Endothelial cell of umbilical vein (primary cell): Measurements from ENCODE around the gene TXNRD2. TPM values are rescaled to one million over a fixed set of nuclear protein-coding genes. Genes with fewer than 3 reads are reported as not detected.

ENCODE experiments used
- Bru-seq: library from RNA; stranded (reverse); fragments of 400-500 nt; gene quantifications from one replicate; lab custom pipeline; 2021; lab: Mats Ljungman, UMichigan
- BruChase-seq, 2 experiments: library from RNA; stranded (reverse); fragments of 400-500 nt; gene quantifications; one replicate each; lab custom pipeline; 2021; lab: Mats Ljungman, UMichigan
- BruUV-seq: library from RNA; stranded (reverse); fragments of 400-500 nt; replicated peaks from 2 replicates; lab custom pipeline; 2021; lab: Mats Ljungman, UMichigan
- CTCF ChIA-PET: fragments of 300-600, 350-600 bp; sonication (Branson Sonifier 250); formaldehyde crosslinking; loops from one replicate; lab custom pipeline; 2021; ENCODE audit warnings: antibody characterized with exemption, inconsistent platforms; lab: Charles Lee
- POLR2A ChIA-PET: fragments of 300-600, 350-600 bp; sonication (Branson Sonifier 250); formaldehyde crosslinking; loops from one replicate; lab custom pipeline; 2021; ENCODE audit warnings: antibody characterized with exemption, inconsistent platforms; lab: Charles Lee
- DNase-seq: peaks from one replicate; pipeline ENCODE4 v3.0.0-alpha.2; 2011; ENCODE audit warnings: low read depth, low spot score
- FAIRE-seq: peaks from 2 replicates; lab custom pipeline; 2011; peaks lifted over from hg19 to GRCh38; lab: Jason Lieb, UNC
- H2AFZ ChIP-seq: 2 replicates; pipeline ENCODE4 v1.6.0; 2012; ENCODE audit warnings: low read depth, low read length, control low read depth, inconsistent platforms
- H3K27ac ChIP-seq: 2 replicates; pipeline ENCODE4 v1.5.1; 2011; ENCODE audit warnings: low read depth, mild to moderate bottlenecking, control low read depth, low read length, moderate library complexity; ENCODE audit not compliant: insufficient read depth
- H3K27me3 ChIP-seq, 2 experiments: 2 replicates each; pipeline versions ENCODE4 v1.6.0 to v1.6.1; 2011; ENCODE audit warnings: low read length in 2 of 2, mixed read lengths in 1 of 2; ENCODE audit not compliant: control insufficient read depth in 2 of 2, insufficient read depth in 2 of 2
- H3K36me3 ChIP-seq, 2 experiments: 2 replicates in 1 of 2; 3 replicates in 1 of 2; pipeline ENCODE4 v1.5.1; 2011; ENCODE audit warnings: low read length in 2 of 2, mild to moderate bottlenecking in 1 of 2, moderate library complexity in 1 of 2; ENCODE audit not compliant: control insufficient read depth in 2 of 2, insufficient read depth in 2 of 2; ENCODE audit errors: extremely low read depth in 1 of 2
- H3K4me1 ChIP-seq: 3 replicates; pipeline ENCODE4 v1.5.1; 2011; ENCODE audit warnings: mild to moderate bottlenecking, low read length; ENCODE audit not compliant: control insufficient read depth, insufficient read depth; ENCODE audit errors: extremely low read depth
- H3K4me2 ChIP-seq: 2 replicates; pipeline ENCODE4 v1.6.1; 2011; ENCODE audit warnings: low read length, control low read depth, mixed read lengths; ENCODE audit not compliant: insufficient read depth
- H3K4me3 ChIP-seq, 3 experiments: fragments of 200-600 bp in 1 of 3; sonication (generic), shearing (Covaris generic) in 1 of 3; replicated peaks in 1 of 3; 2 replicates each; pipeline ENCODE4 v1.5.1; 2011 to 2016; ENCODE audit warnings: control low read depth in 3 of 3, low read length in 3 of 3, mild to moderate bottlenecking in 2 of 3, inconsistent platforms in 1 of 3, low read depth in 1 of 3, moderate library complexity in 1 of 3; ENCODE audit not compliant: insufficient read depth in 1 of 3
- H3K79me2 ChIP-seq: 2 replicates; pipeline ENCODE4 v1.6.0; 2012; ENCODE audit warnings: low read length, inconsistent platforms; ENCODE audit not compliant: control insufficient read depth, insufficient read depth
- H3K9ac ChIP-seq: replicated peaks from 2 replicates; pipeline ENCODE3; 2011; ENCODE audit warnings: low read length, control low read depth; ENCODE audit not compliant: insufficient read depth; ENCODE audit errors: extremely low read depth
- H3K9me1 ChIP-seq: replicated peaks from 3 replicates; pipeline ENCODE4 v1.6.0; 2011; ENCODE audit warnings: mild to moderate bottlenecking, low read length; ENCODE audit not compliant: control insufficient read depth, insufficient read depth; ENCODE audit errors: extremely low read depth
- H3K9me3 ChIP-seq: replicated peaks from 2 replicates; pipeline ENCODE4 v1.5.1; 2012; ENCODE audit warnings: low read length, inconsistent platforms; ENCODE audit not compliant: control insufficient read depth, insufficient read depth
- H4K20me1 ChIP-seq: replicated peaks from 2 replicates; pipeline ENCODE3; 2011; ENCODE audit warnings: mild to moderate bottlenecking, low read length; ENCODE audit not compliant: control insufficient read depth, insufficient read depth; ENCODE audit errors: extremely low read depth
- EZH2 ChIP-seq: IDR thresholded peaks from 2 replicates; pipeline ENCODE4 v1.6.1; 2012; ENCODE audit warnings: borderline replicate concordance, low read depth, mild to moderate bottlenecking, moderate library complexity, low read length, inconsistent platforms; ENCODE audit not compliant: severe bottlenecking
- FOS ChIP-seq: IDR thresholded peaks from 2 replicates; pipeline ENCODE4 v1.6.1; 2011; ENCODE audit warnings: mild to moderate bottlenecking, low read length, moderate library complexity, borderline replicate concordance; ENCODE audit not compliant: insufficient read depth
- GATA2 ChIP-seq: IDR thresholded peaks from 2 replicates; pipeline ENCODE4 v1.7.0; 2011; ENCODE audit warnings: low read depth, mild to moderate bottlenecking, moderate library complexity, mixed read lengths, low read length; ENCODE audit not compliant: insufficient read length, insufficient read depth
- JUN ChIP-seq: IDR thresholded peaks from 2 replicates; pipeline ENCODE4 v1.6.1; 2011; ENCODE audit warnings: borderline replicate concordance, low read depth; ENCODE audit not compliant: insufficient read length, insufficient read depth
- MYC ChIP-seq: IDR thresholded peaks from one replicate; pipeline ENCODE4 v1.6.1; 2011; ENCODE audit warnings: mild to moderate bottlenecking, low read depth, low read length
- POLR2A ChIP-seq: IDR thresholded peaks from 2 replicates; pipeline ENCODE4 v1.6.1; 2012; ENCODE audit warnings: low read depth, mild to moderate bottlenecking, control low read depth, low read length
- POLR2AphosphoS5 ChIP-seq: IDR thresholded peaks from 2 replicates; pipeline ENCODE4 v1.6.1; 2012; ENCODE audit warnings: low read depth, mild to moderate bottlenecking, control low read depth, low read length, moderate library complexity; ENCODE audit not compliant: insufficient read depth
- dilution Hi-C: fragments of 300-500 bp; cut with MboI; formaldehyde crosslinking; loops from one replicate; pipeline ENCODE4 v1.15.0; 2019; ENCODE audit warnings: low sequenced_read_pairs; ENCODE audit not compliant: extremely low pct_ligation_motif_present
- intact Hi-C: fragments of 100-400 bp; cut with micrococcal nuclease; formaldehyde crosslinking; loops from one replicate; pipeline ENCODE4 v1.10.0; 2022
- long read RNA-seq: library from polyadenylated mRNA; stranded (forward); transcript quantifications from one replicate; pipeline ENCODE4 v2.0.0, GENCODE V29; 2021
- polyA minus RNA-seq, 3 experiments: library from RNA; depleted of rRNA, polyadenylated mRNA; stranded (reverse); fragments of >200 nt; gene quantifications; 1 replicate in 1 of 3; 2 replicates in 2 of 3; pipeline ENCODE4 v1.2.3, GENCODE V29; 2011
- polyA plus RNA-seq, 4 experiments: library from polyadenylated mRNA; depleted of rRNA in 3 of 4; stranded (reverse) in 3 of 4; unstranded in 1 of 4; fragments of >200 nt; gene quantifications; 2 replicates each; pipeline versions ENCODE4 v1.2.1 to v1.2.3, GENCODE V29; 2011 to 2012; ENCODE audit warnings: missing spikeins in 1 of 4
- total RNA-seq: library from RNA; stranded (reverse); gene quantifications from 2 replicates; pipeline ENCODE4 v1.2.3, GENCODE V29; 2021
- TF ChIP-seq, protein P1 (sequence below): IDR thresholded peaks from 2 replicates; pipeline ENCODE4 v1.6.1; 2011; ENCODE audit not compliant: insufficient read depth, insufficient read length
- TF ChIP-seq, protein P2 (sequence below), 2 donors: IDR thresholded peaks; 1 replicate in 1 of 2; 2 replicates in 1 of 2; pipeline ENCODE4 v1.5.1; 2011; ENCODE audit warnings: low read length in 2 of 2, mild to moderate bottlenecking in 2 of 2, moderate library complexity in 2 of 2, control low read depth in 1 of 2, inconsistent platforms in 1 of 2, low read depth in 1 of 2; ENCODE audit not compliant: insufficient read depth in 1 of 2; ENCODE audit errors: extremely low read depth in 1 of 2

Gene TXNRD2
- total RNA-seq (211 and 245 TPM in 2 replicates), polyA plus RNA-seq (440 and 511 TPM in 2 replicates), polyA minus RNA-seq (102 and 126 TPM in 2 replicates), Bru-seq, nascent RNA (percentile 62 among the genes with signal in this experiment), BruChase-seq, experiment 1, labeled RNA remaining after a 6-hour chase (percentile 65 among the genes with signal in this experiment), BruChase-seq, experiment 2, labeled RNA remaining after a 2-hour chase (percentile 65 among the genes with signal in this experiment)
- 259 and 341 TPM in 2 replicates for polyA plus RNA-seq (2011; cell fraction: cytosol; rRNA removed)
- polyA plus RNA-seq (2011; cell fraction: nucleus; rRNA removed) = 576 and 663 TPM in 2 replicates
- polyA plus RNA-seq (2012) = 102 and 113 TPM in 2 replicates
- polyA minus RNA-seq (2011; cell fraction: cytosol; rRNA and poly(A)+ RNA removed) = 25.2 TPM
- polyA minus RNA-seq (2011; cell fraction: nucleus; rRNA and poly(A)+ RNA removed) = 91.1 and 144 TPM in 2 replicates
- long read RNA-seq, transcript TXNRD2-216 (5 exons, 2,700 nt) = minor isoform, 37 of 892 reads
- long read RNA-seq, transcript TXNRD2-206 (7 exons, 1,129 nt) = minor isoform, 203 of 892 reads
- long read RNA-seq, transcript TXNRD2-201 (12 exons, 1,893 nt) = minor isoform, 5 of 892 reads
- long read RNA-seq, transcript TXNRD2-212 (7 exons, 850 nt) = major isoform, 219 of 892 reads
- long read RNA-seq, partial matches to known transcripts = 148 of 892 reads
- long read RNA-seq, other reads (novel, unspliced or antisense) = 273 of 892 reads

DNA sequence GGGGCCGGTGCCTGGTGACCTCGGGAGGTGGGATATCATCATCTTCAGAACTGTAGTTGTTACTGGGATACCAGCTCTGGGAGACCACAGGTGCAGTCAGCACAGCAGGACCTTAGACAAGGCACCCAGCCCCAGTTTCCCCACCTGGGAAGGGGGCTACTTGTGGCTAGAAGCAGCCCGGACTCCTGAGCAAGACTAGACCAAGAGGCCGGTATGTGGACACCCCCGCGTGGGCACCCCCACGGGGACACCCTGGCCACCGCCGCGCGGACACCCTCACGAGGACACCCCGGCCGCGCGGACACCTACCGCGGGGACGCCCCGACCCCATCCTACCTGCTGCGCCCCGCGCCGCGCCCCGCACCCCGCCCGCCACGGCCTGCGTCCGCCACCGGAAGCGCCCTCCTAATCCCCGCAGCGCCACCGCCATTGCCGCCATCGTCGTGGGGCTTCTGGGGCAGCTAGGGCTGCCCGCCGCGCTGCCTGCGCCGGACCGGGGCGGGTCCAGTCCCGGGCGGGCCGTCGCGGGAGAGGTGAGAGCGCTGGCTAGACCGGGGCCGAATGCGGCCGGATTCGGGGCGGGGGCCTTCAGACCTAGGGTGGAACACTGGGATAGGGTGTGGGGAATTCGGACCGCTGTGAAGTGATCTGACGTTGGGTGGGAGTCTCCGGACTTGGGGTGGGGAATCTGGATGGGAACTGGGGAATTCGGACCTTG is at the start of gene TXNRD2, which contains the start of gene COMT:
TSS of gene TXNRD2 (minus strand) at position 454 of the 718 bp plus-strand sequence. CDS start at position 439, 15 bp downstream.
TSS of gene COMT (plus strand) at position 408 of the 718 bp plus-strand sequence. CDS start 20,755 bp downstream, outside the sequence.
- BruUV-seq = TSS peak; percentile 4
- Histone ChIP-seq H3K4me3 (peak within 1 kb of the TSS; percentile 45 to 86 (median 83)), H3K27ac (peak within 1 kb of the TSS; percentile 84), H3K36me3 (no peaks in the 10 kb centered on the region), H3K27me3 (no peaks in the 10 kb centered on the region), H3K9ac (peak within 1 kb of the TSS; percentile 88), H3K9me3 (no peaks in the 10 kb centered on the region), H4K20me1 (no peaks in the 10 kb centered on the region), H3K4me1 (peaks cover 41% of the 10 kb centered on the region), H3K79me2 (peaks cover 56% of the 10 kb centered on the region), H3K4me2 (peak within 1 kb of the TSS; percentile 89), H2AFZ (peak within 1 kb of the TSS; percentile 87), H3K9me1 (no peaks in the 10 kb centered on the region)
- dilution Hi-C loops (no loop called here), intact Hi-C loops (loop anchor here (1.0 kb wide), 1 partner anchor 87 kb away; the partner anchor contains the start of genes GNB1L and RTL10)
- CTCF ChIA-PET = interaction anchor here (0.8 to 2.6 kb wide), 4 partner anchors 12 to 211 kb away, joined by 3 to 15 read pairs (median 8); no protein-coding TSS in a partner anchor
- DNase-seq (peak; percentile 57), FAIRE-seq (no peak)
- POLR2A ChIA-PET = interaction anchor here (0.7 to 2.6 kb wide), 2 partner anchors 13 to 287 kb away, joined by 6 to 7 read pairs; no protein-coding TSS in a partner anchor
- TF ChIP-seq, protein P1, sequence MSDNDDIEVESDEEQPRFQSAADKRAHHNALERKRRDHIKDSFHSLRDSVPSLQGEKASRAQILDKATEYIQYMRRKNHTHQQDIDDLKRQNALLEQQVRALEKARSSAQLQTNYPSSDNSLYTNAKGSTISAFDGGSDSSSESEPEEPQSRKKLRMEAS = no peak
- TF ChIP-seq POLR2A (peak; percentile 82), MYC (no peak), EZH2 (no peak), FOS (no peak), GATA2 (no peak), POLR2AphosphoS5 (peak; percentile 88), JUN (no peak)
- TF ChIP-seq, protein P2, sequence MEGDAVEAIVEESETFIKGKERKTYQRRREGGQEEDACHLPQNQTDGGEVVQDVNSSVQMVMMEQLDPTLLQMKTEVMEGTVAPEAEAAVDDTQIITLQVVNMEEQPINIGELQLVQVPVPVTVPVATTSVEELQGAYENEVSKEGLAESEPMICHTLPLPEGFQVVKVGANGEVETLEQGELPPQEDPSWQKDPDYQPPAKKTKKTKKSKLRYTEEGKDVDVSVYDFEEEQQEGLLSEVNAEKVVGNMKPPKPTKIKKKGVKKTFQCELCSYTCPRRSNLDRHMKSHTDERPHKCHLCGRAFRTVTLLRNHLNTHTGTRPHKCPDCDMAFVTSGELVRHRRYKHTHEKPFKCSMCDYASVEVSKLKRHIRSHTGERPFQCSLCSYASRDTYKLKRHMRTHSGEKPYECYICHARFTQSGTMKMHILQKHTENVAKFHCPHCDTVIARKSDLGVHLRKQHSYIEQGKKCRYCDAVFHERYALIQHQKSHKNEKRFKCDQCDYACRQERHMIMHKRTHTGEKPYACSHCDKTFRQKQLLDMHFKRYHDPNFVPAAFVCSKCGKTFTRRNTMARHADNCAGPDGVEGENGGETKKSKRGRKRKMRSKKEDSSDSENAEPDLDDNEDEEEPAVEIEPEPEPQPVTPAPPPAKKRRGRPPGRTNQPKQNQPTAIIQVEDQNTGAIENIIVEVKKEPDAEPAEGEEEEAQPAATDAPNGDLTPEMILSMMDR (IDR thresholded peaks at IDR 0.05; ENCODE audit: extremely low read depth in 1 of 2, insufficient read depth in 1 of 2, low read depth in 1 of 2, low read length in 2 of 2) = no peak
